Bronchial epithelial cell (primary cell): Measurements from ENCODE around the gene ICAM2. TPM values are rescaled to one million over a fixed set of nuclear protein-coding genes. Genes with fewer than 3 reads are reported as not detected.
"Not testable (repeated sequence)": the region's sequence is repeated elsewhere in the genome, so short reads cannot be mapped to it uniquely, and the experiment has no call there.

ENCODE experiments used
- DNase-seq: peaks from one replicate; pipeline ENCODE4 v3.0.0-alpha.2; 2010; ENCODE audit warnings: low read depth
- FAIRE-seq: peaks from 2 replicates; lab custom pipeline; 2011; peaks lifted over from hg19 to GRCh38; lab: Jason Lieb, UNC
- H3K27me3 ChIP-seq: 2 replicates; pipeline ENCODE4 v1.5.1; 2011; ENCODE audit warnings: low read length; ENCODE audit not compliant: control insufficient read depth, insufficient read depth
- H3K36me3 ChIP-seq: 2 replicates; pipeline ENCODE4 v1.5.1; 2011; ENCODE audit warnings: low read length; ENCODE audit not compliant: control insufficient read depth, insufficient read depth
- H3K4me3 ChIP-seq: 2 replicates; pipeline ENCODE4 v1.5.1; 2011; ENCODE audit warnings: mild to moderate bottlenecking, low read depth, low read length, control low read depth
- total RNA-seq: library from RNA; depleted of rRNA; stranded (reverse); fragments of >200 nt; gene quantifications from 2 replicates; pipeline ENCODE4 v1.2.1, GENCODE V29; 2014
- TF ChIP-seq, protein P1 (sequence below): IDR thresholded peaks from 2 replicates; pipeline ENCODE4 v1.5.1; 2011; ENCODE audit warnings: mild to moderate bottlenecking, moderate library complexity, low read length, control low read depth, inconsistent platforms; ENCODE audit not compliant: insufficient read depth, severe bottlenecking

Gene ICAM2
- total RNA-seq, 1 donor from 2014 or later = 0.26 TPM

DNA sequence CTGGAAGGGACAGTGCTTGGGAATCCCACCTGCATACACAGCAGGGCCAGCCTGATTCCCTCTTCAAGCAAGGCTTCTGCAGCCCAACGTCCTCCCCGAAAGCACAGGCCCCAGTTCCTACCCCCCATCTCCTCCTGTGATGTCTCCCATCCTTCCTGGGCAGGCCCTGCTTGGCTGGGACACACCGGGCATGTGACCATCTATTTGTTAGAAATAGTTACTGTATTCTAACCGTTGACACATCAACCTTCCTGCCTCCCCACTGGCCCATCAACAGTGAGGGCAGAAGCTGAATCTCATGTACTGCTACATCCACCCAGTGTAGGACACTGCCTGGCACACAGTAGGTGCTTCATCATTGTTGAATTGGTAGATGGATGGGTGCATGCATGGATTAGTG is 11.6 kb downstream of the ICAM2 start:
- Histone ChIP-seq H3K4me3 (no peak overlapping the region), H3K36me3 (no peaks in the 10 kb centered on the region), H3K27me3 (no peaks in the 10 kb centered on the region)
- FAIRE-seq = no peak
- DNase-seq = no peak
- TF ChIP-seq, protein P1, sequence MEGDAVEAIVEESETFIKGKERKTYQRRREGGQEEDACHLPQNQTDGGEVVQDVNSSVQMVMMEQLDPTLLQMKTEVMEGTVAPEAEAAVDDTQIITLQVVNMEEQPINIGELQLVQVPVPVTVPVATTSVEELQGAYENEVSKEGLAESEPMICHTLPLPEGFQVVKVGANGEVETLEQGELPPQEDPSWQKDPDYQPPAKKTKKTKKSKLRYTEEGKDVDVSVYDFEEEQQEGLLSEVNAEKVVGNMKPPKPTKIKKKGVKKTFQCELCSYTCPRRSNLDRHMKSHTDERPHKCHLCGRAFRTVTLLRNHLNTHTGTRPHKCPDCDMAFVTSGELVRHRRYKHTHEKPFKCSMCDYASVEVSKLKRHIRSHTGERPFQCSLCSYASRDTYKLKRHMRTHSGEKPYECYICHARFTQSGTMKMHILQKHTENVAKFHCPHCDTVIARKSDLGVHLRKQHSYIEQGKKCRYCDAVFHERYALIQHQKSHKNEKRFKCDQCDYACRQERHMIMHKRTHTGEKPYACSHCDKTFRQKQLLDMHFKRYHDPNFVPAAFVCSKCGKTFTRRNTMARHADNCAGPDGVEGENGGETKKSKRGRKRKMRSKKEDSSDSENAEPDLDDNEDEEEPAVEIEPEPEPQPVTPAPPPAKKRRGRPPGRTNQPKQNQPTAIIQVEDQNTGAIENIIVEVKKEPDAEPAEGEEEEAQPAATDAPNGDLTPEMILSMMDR = no peak

DNA sequence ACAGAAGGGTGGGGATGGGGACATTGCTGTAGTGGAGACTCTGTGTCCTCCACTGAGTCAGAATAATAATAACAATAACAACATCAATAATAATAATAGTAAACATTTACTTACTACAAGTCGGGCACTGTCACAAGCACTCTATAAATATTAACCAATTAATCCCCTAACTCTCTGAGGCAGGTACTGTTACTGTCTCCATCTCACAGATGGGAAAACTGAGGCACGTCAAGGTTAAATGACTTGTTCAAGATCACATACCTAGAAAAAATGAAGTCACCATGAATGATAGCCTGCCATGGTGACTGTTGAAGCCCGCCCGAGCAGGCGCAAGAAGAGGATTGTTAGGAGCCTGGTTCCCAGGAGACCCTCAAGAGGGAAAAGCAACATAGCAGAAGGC is 12.1 kb downstream of the ICAM2 start:
- DNase-seq (no peak), FAIRE-seq (no peak)
- TF ChIP-seq, protein P1 = no peak

DNA sequence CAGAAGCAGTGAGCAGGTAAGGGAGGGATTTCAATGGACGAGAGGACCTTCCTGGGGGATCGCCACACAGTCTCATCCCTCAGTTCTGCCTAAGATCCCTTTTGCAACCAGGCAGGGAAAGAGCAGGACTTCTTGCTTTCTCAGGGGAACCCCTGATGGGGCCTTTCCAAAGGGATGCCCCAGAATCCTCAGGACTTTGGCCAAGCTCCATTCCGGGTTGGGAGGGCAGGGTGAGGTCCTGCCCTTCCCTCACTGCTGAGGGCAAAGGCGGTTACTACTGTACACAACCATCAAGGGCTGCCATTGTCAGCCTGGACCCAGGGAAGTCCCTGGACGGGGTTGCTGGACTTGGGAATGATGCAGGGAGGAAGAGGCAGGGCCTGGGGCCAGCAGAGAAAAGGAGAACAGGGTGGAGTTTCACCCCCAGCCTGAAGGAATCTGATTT is 12.6 kb downstream of the ICAM2 start:
- Histone ChIP-seq H3K27me3 (no peaks in the 10 kb centered on the region), H3K4me3 (no peak overlapping the region), H3K36me3 (no peaks in the 10 kb centered on the region)
- FAIRE-seq (no peak), DNase-seq (no peak)
- TF ChIP-seq, protein P1 = no peak

More for the DNA sequence above, 12.1 kb downstream of the ICAM2 start:
- Histone ChIP-seq H3K36me3 (no peaks in the 10 kb centered on the region), H3K4me3 (no peak overlapping the region), H3K27me3 (no peaks in the 10 kb centered on the region)

DNA sequence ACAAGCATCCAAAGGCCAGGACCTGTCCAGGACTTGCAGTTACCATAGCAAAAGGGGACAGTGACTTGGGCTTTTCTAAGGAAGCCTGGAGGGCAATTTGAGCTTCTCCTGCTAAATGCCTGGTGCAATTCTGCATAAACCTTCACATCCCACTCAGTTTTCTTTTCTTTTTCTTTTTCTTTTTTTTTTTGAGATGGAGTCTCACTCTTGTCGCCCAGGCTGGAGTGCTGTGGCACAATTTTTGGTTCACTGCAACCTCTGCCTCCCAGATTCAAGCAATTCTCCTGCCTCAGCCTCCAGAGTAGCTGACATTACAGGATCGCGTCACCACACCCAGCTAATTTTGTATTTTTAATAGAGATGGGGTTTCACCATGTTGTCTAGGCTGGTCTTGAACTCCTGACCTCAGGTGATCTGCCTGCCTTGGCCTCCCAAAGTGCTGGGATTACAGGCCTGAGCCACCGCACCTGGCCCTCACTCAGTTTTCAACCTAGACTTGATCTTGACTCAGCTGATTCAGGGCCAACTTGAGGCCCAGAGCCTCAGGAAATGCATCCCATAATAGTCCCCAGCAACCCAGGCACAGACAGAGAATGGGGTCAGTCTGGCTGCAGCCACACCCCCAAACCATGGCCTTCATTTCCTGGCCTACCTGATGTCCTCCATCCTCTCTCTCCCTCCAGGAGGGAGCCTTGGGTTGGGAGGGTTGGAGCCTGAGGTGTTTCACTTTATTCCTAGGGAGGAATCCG is 13.2 kb downstream of the ICAM2 start:
- H3K36me3 ChIP-seq, FAIRE-seq, H3K27me3 ChIP-seq, DNase-seq, H3K4me3 ChIP-seq: not testable (repeated sequence)

DNA sequence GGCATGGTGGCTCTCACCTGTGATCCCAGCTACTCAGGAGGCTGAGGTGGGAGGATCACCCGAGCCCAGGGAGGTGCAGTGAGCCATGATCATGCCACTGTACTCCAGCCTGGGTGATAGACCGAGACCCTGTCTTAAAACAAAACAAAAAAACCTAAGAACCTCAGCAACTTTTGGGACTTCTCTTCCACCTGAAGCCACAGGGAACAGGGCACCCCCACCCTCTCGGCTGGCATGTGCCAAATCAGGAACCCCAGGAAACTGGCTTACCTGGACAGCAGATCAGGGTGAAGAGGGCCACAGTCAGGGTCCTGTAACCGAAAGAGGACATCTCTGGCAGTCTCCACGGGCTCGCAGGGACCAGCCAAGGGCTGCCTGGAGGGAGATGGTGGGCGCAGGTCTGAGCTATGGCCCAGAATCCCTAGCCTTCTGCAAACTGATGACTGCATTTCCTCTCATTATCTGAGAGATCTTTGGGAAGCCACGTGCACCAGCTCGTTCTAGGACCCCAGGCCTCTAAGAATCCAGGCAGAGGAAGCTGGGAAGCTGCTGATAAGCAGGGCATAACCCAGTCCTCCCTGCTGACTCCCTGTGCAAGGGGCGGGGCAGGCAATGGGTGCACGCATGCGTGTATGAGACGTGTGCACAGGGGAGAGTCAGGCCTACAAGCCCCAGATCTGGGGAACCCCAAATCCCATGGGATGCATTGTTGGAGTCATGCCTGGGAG is 13.9 kb downstream of the ICAM2 start:
- DNase-seq (no peak), FAIRE-seq (no peak)
- H3K36me3 ChIP-seq = no peaks in the 10 kb centered on the region
- H3K4me3 ChIP-seq = no peak overlapping the region
- TF ChIP-seq, protein P1 = no peak
- no peaks in the 10 kb centered on the region for H3K27me3 ChIP-seq

DNA sequence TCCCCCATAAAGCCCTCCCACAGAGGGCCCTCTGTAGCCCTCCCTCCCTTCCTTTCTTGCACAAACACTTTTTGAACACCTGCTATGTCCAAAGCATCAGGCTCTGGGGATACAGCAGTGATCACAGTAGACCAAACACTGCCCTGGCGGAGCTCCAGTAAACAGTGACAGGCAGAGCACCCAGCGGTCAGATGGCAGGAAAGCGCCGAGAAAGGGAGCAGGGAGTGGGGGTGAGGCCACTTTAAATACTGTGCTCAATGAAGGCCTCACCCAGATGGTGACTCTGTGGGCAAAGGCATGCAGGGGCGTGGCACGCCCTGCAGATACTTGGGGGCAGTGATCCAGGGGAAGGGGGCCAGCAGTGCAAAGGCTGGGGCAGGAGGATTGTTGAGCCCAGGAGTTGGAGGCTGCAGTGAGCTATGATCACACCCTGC is 14.7 kb downstream of the ICAM2 start:
- TF ChIP-seq, protein P1 = no peak
- Histone ChIP-seq H3K27me3 (no peaks in the 10 kb centered on the region), H3K36me3 (no peaks in the 10 kb centered on the region), H3K4me3 (no peak overlapping the region)
- FAIRE-seq = no peak
- no peak for DNase-seq
